ENCODE results near the gene GSG1L. TPM values are rescaled to one million over a fixed set of nuclear protein-coding genes. Genes with fewer than 3 reads are reported as not detected.
A peak's percentile ranks its signal among the peaks of the same experiment; 100 is the strongest.

The GSG1L gene
- total and polyA plus RNA-seq, 9 of the 15 experiments (the other 6 are each of a cell fraction or from before 2014, with no cell fraction given), result not detected

DNA sequence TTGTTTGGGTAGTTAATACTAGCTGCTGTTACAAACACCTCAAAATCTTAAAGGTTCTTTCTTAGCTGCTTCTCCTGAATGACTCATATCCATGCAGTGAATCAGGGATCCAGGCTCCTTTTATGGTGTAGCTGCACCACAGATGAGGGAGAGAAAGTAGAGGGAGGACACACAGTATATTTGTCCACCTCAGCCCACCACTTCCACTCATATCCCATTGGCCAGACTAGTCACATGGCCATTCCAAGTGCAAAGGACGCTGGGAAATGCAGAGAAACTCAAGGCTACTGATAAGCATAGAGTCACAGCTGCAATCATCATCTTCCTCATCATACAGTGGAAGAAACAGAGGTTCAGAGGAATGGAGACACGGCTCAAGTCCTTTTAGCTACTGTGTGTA, 63.8 kb downstream of the GSG1L start (continued):
- TF ChIP-seq CBX5 (IDR thresholded peaks at IDR 0.05; ENCODE audit: borderline replicate concordance, low read depth), result no peak
- TF ChIP-seq RAD51 (IDR thresholded peaks at IDR 0.05; ENCODE audit: borderline replicate concordance, low read depth), result peak; percentile 81
- no peak for TF ChIP-seq NR2F6 (CRISPR knock-in tag; IDR thresholded peaks at IDR 0.05)
- TF ChIP-seq KLF1 (tag; IDR thresholded peaks at IDR 0.05), result no peak
- TF ChIP-seq CAMTA2 (CRISPR knock-in tag; conservative IDR thresholded peaks at IDR 0.05), result no peak
- TF ChIP-seq ZNF668 (CRISPR knock-in tag; IDR thresholded peaks at IDR 0.05), result no peak

DNA sequence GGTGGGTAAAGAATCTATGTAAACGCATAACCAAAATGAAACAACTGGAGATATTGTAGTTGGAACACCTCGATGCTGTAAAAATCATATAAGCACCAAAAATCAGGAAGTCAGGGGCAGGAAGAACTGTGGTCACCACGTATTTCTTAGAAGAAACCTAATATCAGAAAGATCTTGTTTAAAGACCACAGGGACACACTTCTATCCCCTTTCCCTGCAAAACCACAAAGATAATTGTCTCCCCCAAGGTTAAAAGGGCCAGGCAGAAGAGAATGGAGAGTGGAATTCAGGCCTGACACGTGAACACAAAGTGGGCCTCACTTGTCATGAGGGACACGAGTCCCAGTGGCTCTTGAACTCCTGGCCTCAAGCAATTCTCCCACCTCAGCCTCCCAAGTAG, 68.1 kb downstream of the GSG1L start:
- no peaks in the 10 kb centered on the region for H3K79me2 ChIP-seq (ENCODE audit: control insufficient read depth, insufficient read depth, low read length)
- no peaks in the 10 kb centered on the region for H3K27me3 ChIP-seq (ENCODE audit: control insufficient read depth in 2 of 2, insufficient read depth in 2 of 2, low read length in 2 of 2)
- in situ Hi-C loops (cut with MboI), result no loop called here
- CTCF ChIA-PET (ENCODE audit: low intra/inter-chr PET ratio), result no interaction called here
- no peak overlapping the region for H3K4me3 ChIP-seq
- H3K9ac ChIP-seq (ENCODE audit: insufficient read depth in 1 of 2, low read depth in 2 of 2, low read length in 2 of 2), result no peak overlapping the region
- ATAC-seq, result no peak
- no peaks in the 10 kb centered on the region; a peak in 1 of 5 replicates for H3K4me1 ChIP-seq (replicated peaks in 1 of 2; ENCODE audit: control insufficient read depth in 2 of 2, insufficient read depth in 2 of 2, low read length in 2 of 2)
- no peak overlapping the region for H3K27ac ChIP-seq (ENCODE audit: extremely low read depth, low read depth, low read length)
- H3K9me3 ChIP-seq (replicated peaks; ENCODE audit: control insufficient read depth, insufficient read depth, low read depth, low read length), result peaks cover 2% of the 10 kb centered on the region
- no peak overlapping the region for H3K4me2 ChIP-seq (ENCODE audit: insufficient read depth, low read length)
- H3K36me3 ChIP-seq (ENCODE audit: control insufficient read depth, insufficient read depth, low read length), result no peaks in the 10 kb centered on the region
- no peaks in the 10 kb centered on the region for H3K9me1 ChIP-seq (ENCODE audit: control insufficient read depth, insufficient read depth, low read length)
- intact Hi-C loops (cut with micrococcal nuclease), result no loop called here
- WGBS (ENCODE audit: insufficient coverage, low coverage, missing lambda C conversion rate), result 0% methylated on average over 5 of the region's 5 CpGs
- no peak overlapping the region for H2AFZ ChIP-seq (ENCODE audit: low read depth, low read length)
- no peak for FAIRE-seq
- H4K20me1 ChIP-seq (replicated peaks; ENCODE audit: control insufficient read depth, insufficient read depth, low read length), result no peaks in the 10 kb centered on the region
- POLR2A ChIA-PET, result no interaction called here
- no peak for DNase-seq (ENCODE audit: extremely low read depth in 1 of 4, low spot score in 3 of 4)
- no TSS peak for BruUV-seq (replicated peaks)
- TF ChIP-seq ZNF12 (CRISPR knock-in tag; IDR thresholded peaks at IDR 0.05), result no peak
- TF ChIP-seq MBD2 (IDR thresholded peaks at IDR 0.05; ENCODE audit: borderline replicate concordance, low read depth), result no peak
- no peak for TF ChIP-seq HNRNPUL1 (IDR thresholded peaks at IDR 0.05; ENCODE audit: low read length)
- TF ChIP-seq, protein P1, sequence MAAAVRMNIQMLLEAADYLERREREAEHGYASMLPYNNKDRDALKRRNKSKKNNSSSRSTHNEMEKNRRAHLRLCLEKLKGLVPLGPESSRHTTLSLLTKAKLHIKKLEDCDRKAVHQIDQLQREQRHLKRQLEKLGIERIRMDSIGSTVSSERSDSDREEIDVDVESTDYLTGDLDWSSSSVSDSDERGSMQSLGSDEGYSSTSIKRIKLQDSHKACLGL (CRISPR knock-in tag; IDR thresholded peaks at IDR 0.05; ENCODE audit: borderline replicate concordance, poor library complexity, severe bottlenecking), result no peak
- TF ChIP-seq POLR2G (IDR thresholded peaks at IDR 0.05; ENCODE audit: low read depth, low read length), result no peak
- no peak for TF ChIP-seq RB1 (IDR thresholded peaks at IDR 0.05; ENCODE audit: low read depth)
- TF ChIP-seq, protein P2, sequence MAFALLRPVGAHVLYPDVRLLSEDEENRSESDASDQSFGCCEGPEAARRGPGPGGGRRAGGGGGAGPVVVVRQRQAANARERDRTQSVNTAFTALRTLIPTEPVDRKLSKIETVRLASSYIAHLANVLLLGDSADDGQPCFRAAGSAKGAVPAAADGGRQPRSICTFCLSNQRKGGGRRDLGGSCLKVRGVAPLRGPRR (CRISPR knock-in tag; IDR thresholded peaks at IDR 0.05), result no peak
- TF ChIP-seq TSHZ1 (CRISPR knock-in tag; IDR thresholded peaks at IDR 0.05), result no peak
- no peak for TF ChIP-seq TFE3 (CRISPR knock-in tag; IDR thresholded peaks at IDR 0.05)
- TF ChIP-seq, protein P3, sequence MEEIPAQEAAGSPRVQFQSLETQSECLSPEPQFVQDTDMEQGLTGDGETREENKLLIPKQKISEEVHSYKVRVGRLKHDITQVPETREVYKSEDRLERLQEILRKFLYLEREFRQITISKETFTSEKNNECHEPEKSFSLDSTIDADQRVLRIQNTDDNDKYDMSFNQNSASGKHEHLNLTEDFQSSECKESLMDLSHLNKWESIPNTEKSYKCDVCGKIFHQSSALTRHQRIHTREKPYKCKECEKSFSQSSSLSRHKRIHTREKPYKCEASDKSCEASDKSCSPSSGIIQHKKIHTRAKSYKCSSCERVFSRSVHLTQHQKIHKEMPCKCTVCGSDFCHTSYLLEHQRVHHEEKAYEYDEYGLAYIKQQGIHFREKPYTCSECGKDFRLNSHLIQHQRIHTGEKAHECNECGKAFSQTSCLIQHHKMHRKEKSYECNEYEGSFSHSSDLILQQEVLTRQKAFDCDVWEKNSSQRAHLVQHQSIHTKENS (CRISPR knock-in tag; IDR thresholded peaks at IDR 0.05), result no peak

All from K562 (cell line).